H1 (cell line): Measurements from ENCODE around the gene SSH2. TPM values are rescaled to one million over a fixed set of nuclear protein-coding genes. Genes with fewer than 3 reads are reported as not detected.

ENCODE experiments used
- CTCF ChIA-PET: fragments of 300-600 bp; sonication (Branson Sonifier 250); formaldehyde crosslinking; loops from one replicate; lab custom pipeline; 2021; ENCODE audit not compliant: partially characterized antibody; lab: Charles Lee
- POLR2A ChIA-PET: fragments of 300-600 bp; sonication (Branson Sonifier 250); formaldehyde crosslinking; loops from one replicate; lab custom pipeline; 2021; ENCODE audit warnings: inconsistent platforms; ENCODE audit not compliant: partially characterized antibody; lab: Charles Lee
- DNase-seq, 2 experiments: peaks; one replicate each; pipeline versions ENCODE4 v3.0.0 to v3.0.0-alpha.2; 2010 to 2022; ENCODE audit warnings: low spot score in 2 of 2, low read depth in 1 of 2, mixed read lengths in 1 of 2
- FAIRE-seq: peaks from 2 replicates; lab custom pipeline; 2011; peaks lifted over from hg19 to GRCh38; lab: Jason Lieb, UNC
- H2AFZ ChIP-seq: 2 replicates; pipeline ENCODE4 v1.8.1; 2012; ENCODE audit warnings: low read length, inconsistent platforms
- H2AK5ac ChIP-seq: 2 replicates; pipeline ENCODE4 v1.6.1; 2013; ENCODE audit warnings: low read depth, low read length
- H2BK120ac ChIP-seq: replicated peaks from 2 replicates; pipeline ENCODE3; 2013; ENCODE audit warnings: low read depth, low read length, inconsistent platforms
- H2BK12ac ChIP-seq: 2 replicates; pipeline ENCODE4 v1.6.1; 2013; ENCODE audit warnings: low read depth, low read length
- H2BK15ac ChIP-seq: 2 replicates; pipeline ENCODE4 v1.6.1; 2013; ENCODE audit warnings: low read length
- H2BK20ac ChIP-seq: 2 replicates; pipeline ENCODE4 v1.6.1; 2013; ENCODE audit warnings: low read length
- H2BK5ac ChIP-seq: 2 replicates; pipeline ENCODE4 v1.6.1; 2013; ENCODE audit warnings: low read depth, low read length
- H3K14ac ChIP-seq: 2 replicates; pipeline ENCODE4 v1.6.1; 2013; ENCODE audit warnings: inconsistent platforms; ENCODE audit not compliant: insufficient read length
- H3K18ac ChIP-seq: 2 replicates; pipeline ENCODE4 v1.6.1; 2013; ENCODE audit warnings: low read length; ENCODE audit errors: extremely low read depth
- H3K23ac ChIP-seq: 2 replicates; pipeline ENCODE4 v1.6.1; 2013; ENCODE audit warnings: inconsistent platforms; ENCODE audit not compliant: insufficient read length
- H3K23me2 ChIP-seq: 2 replicates; pipeline ENCODE4 v1.6.1; 2013; ENCODE audit warnings: low read depth, low read length
- H3K27ac ChIP-seq: 2 replicates; pipeline ENCODE4 v1.6.1; 2011; ENCODE audit warnings: low read depth, low read length, inconsistent platforms
- H3K27me3 ChIP-seq, 4 experiments: replicated peaks in 1 of 4; 1 replicate in 1 of 4; 2 replicates in 3 of 4; pipeline versions ENCODE4 v1.6.1 to v1.8.1; 2011 to 2013; ENCODE audit warnings: low read length in 3 of 4, mild to moderate bottlenecking in 3 of 4, inconsistent platforms in 2 of 4, mixed read lengths in 2 of 4, moderate library complexity in 1 of 4; ENCODE audit not compliant: control insufficient read depth in 3 of 4, insufficient read depth in 3 of 4; ENCODE audit errors: extremely low read depth in 1 of 4
- H3K36me3 ChIP-seq, 4 experiments: 2 replicates each; pipeline versions ENCODE4 v1.6.1 to v1.8.1; 2011 to 2013; ENCODE audit warnings: mild to moderate bottlenecking in 4 of 4, low read length in 3 of 4, moderate library complexity in 2 of 4, control low read depth in 1 of 4, inconsistent platforms in 1 of 4; ENCODE audit not compliant: insufficient read depth in 4 of 4, control insufficient read depth in 2 of 4
- H3K4ac ChIP-seq: replicated peaks from 2 replicates; pipeline ENCODE3; 2013; ENCODE audit warnings: low read length, low read depth, mixed read lengths, inconsistent platforms; ENCODE audit not compliant: insufficient read length
- H3K4me1 ChIP-seq, 4 experiments: replicated peaks in 1 of 4; 1 replicate in 1 of 4; 2 replicates in 3 of 4; pipeline versions ENCODE4 v1.6.1 to v1.8.1; 2011 to 2013; ENCODE audit warnings: low read length in 3 of 4, inconsistent platforms in 2 of 4, mixed read lengths in 1 of 4; ENCODE audit not compliant: insufficient read depth in 4 of 4, control insufficient read depth in 3 of 4
- H3K4me2 ChIP-seq, 2 experiments: 2 replicates each; pipeline versions ENCODE4 v1.6.1 to v1.8.1; 2011 to 2013; ENCODE audit warnings: low read depth in 2 of 2, low read length in 2 of 2, control low read depth in 1 of 2, inconsistent platforms in 1 of 2, mild to moderate bottlenecking in 1 of 2; ENCODE audit not compliant: insufficient read depth in 1 of 2
- H3K4me3 ChIP-seq, 4 experiments: fragments of 200-600, 300-600 bp in 1 of 4; sonication (generic), shearing (Covaris generic), sonication (Bioruptor Twin) in 1 of 4; 2 replicates each; pipeline versions ENCODE4 v1.5.1 to v1.8.1; 2011 to 2016; ENCODE audit warnings: low read length in 4 of 4, low read depth in 3 of 4, control low read depth in 2 of 4, inconsistent platforms in 2 of 4, mild to moderate bottlenecking in 2 of 4, mixed read lengths in 1 of 4, moderate library complexity in 1 of 4; ENCODE audit not compliant: insufficient read depth in 2 of 4; ENCODE audit errors: extremely low read depth in 1 of 4
- H3K56ac ChIP-seq: replicated peaks from 2 replicates; pipeline ENCODE3; 2013; ENCODE audit warnings: low read depth, mild to moderate bottlenecking, mixed read lengths, low read length, inconsistent platforms; ENCODE audit not compliant: insufficient read length
- H3K79me1 ChIP-seq: 2 replicates; pipeline ENCODE4 v1.6.1; 2013; ENCODE audit warnings: low read depth, low read length, control low read depth
- H3K79me2 ChIP-seq, 2 experiments: 2 replicates each; pipeline versions ENCODE4 v1.6.1 to v1.8.1; 2012 to 2013; ENCODE audit warnings: low read length in 2 of 2, mild to moderate bottlenecking in 2 of 2, inconsistent platforms in 1 of 2; ENCODE audit not compliant: insufficient read depth in 2 of 2, control insufficient read depth in 1 of 2
- H3K9ac ChIP-seq, 4 experiments: replicated peaks in 1 of 4; 1 replicate in 1 of 4; 2 replicates in 3 of 4; pipeline versions ENCODE4 v1.6.1 to v1.8.1; 2011 to 2013; ENCODE audit warnings: low read depth in 3 of 4, low read length in 3 of 4, control low read depth in 2 of 4, mild to moderate bottlenecking in 2 of 4, moderate library complexity in 2 of 4, inconsistent platforms in 1 of 4; ENCODE audit errors: extremely low read depth in 1 of 4
- H3K9me3 ChIP-seq, 2 experiments: 2 replicates each; pipeline versions ENCODE4 v1.6.1 to v1.8.1; 2012 to 2013; ENCODE audit warnings: mild to moderate bottlenecking in 2 of 2, moderate library complexity in 2 of 2, control low read depth in 1 of 2, inconsistent platforms in 1 of 2, low read depth in 1 of 2, low read length in 1 of 2, mixed read lengths in 1 of 2; ENCODE audit not compliant: insufficient read depth in 2 of 2
- H4K20me1 ChIP-seq, 2 experiments: replicated peaks in 1 of 2; 2 replicates each; pipeline versions ENCODE3 to v1.8.1; 2011 to 2013; ENCODE audit warnings: inconsistent platforms in 2 of 2, low read length in 2 of 2, mild to moderate bottlenecking in 1 of 2; ENCODE audit not compliant: insufficient read depth in 2 of 2, control insufficient read depth in 1 of 2
- H4K5ac ChIP-seq: 2 replicates; pipeline ENCODE4 v1.6.1; 2013; ENCODE audit warnings: low read length, low read depth, mixed read lengths, inconsistent platforms; ENCODE audit not compliant: insufficient read length
- H4K8ac ChIP-seq: 2 replicates; pipeline ENCODE4 v1.8.0; 2013; ENCODE audit warnings: mild to moderate bottlenecking, moderate library complexity, low read length, inconsistent platforms; ENCODE audit not compliant: insufficient read depth; ENCODE audit errors: extremely low read depth
- H4K91ac ChIP-seq: replicated peaks from 2 replicates; pipeline ENCODE3; 2013; ENCODE audit warnings: low read length, mixed read lengths, inconsistent platforms; ENCODE audit not compliant: insufficient read length
- CBX5 ChIP-seq: fragments of 300-800, 300-1000 bp; sonication (generic); IDR thresholded peaks from 2 replicates; pipeline ENCODE4 v1.7.1; 2016; ENCODE audit warnings: antibody characterized with exemption, low read length, low read depth
- FOSL1 ChIP-seq: IDR thresholded peaks from 2 replicates; pipeline ENCODE4 v1.6.1; 2011; ENCODE audit warnings: mild to moderate bottlenecking, low read depth, low read length, moderate library complexity; ENCODE audit not compliant: insufficient read depth
- KDM5A ChIP-seq: fragments of 200-600 bp; IDR thresholded peaks from 2 replicates; pipeline ENCODE4 v1.7.1; 2012; ENCODE audit warnings: mild to moderate bottlenecking, low read length, inconsistent platforms, mixed read lengths
- NANOG ChIP-seq: IDR thresholded peaks from 2 replicates; pipeline ENCODE4 v1.6.1; 2011; ENCODE audit warnings: low read length, low read depth, mild to moderate bottlenecking, inconsistent platforms; ENCODE audit not compliant: insufficient read depth, poor library complexity, severe bottlenecking
- POLR2A ChIP-seq, 2 experiments: IDR thresholded peaks; 1 replicate in 1 of 2; 2 replicates in 1 of 2; pipeline ENCODE4 v1.6.1; 2011; ENCODE audit warnings: low read depth in 2 of 2, low read length in 2 of 2, mild to moderate bottlenecking in 2 of 2; ENCODE audit errors: control extremely low read depth in 1 of 2
- SIN3A ChIP-seq, 2 experiments: IDR thresholded peaks in 1 of 2; conservative IDR thresholded peaks in 1 of 2; 2 replicates each; pipeline ENCODE4 v1.6.1; 2011 to 2012; ENCODE audit warnings: low read length in 2 of 2, improper control_type of control experiment in 1 of 2, low read depth in 1 of 2, mild to moderate bottlenecking in 1 of 2
- SIX5 ChIP-seq: IDR thresholded peaks from 2 replicates; pipeline ENCODE4 v1.6.1; 2011; ENCODE audit warnings: mild to moderate bottlenecking, low read depth, low read length
- TAF7 ChIP-seq: optimal IDR thresholded peaks from 2 replicates; pipeline ENCODE3; 2011; ENCODE audit warnings: low read depth, mild to moderate bottlenecking, inconsistent platforms, low read length, moderate library complexity, borderline replicate concordance
- USF2 ChIP-seq: IDR thresholded peaks from 2 replicates; pipeline ENCODE4 v1.6.1; 2011; ENCODE audit warnings: low read length, improper control_type of control experiment
- WGBS, 2 experiments: shearing (Covaris generic) in 1 of 2; methylation state at CpG; one replicate each; pipeline versions ENCODE4 v1.1.6 to v1.1.7; 2013 to 2015; ENCODE audit warnings: low lambda C conversion rate in 2 of 2, mixed read lengths in 2 of 2, inconsistent platforms in 1 of 2, low coverage in 1 of 2, missing lambda C conversion rate in 1 of 2; ENCODE audit not compliant: insufficient replicate concordance in 2 of 2, insufficient coverage in 1 of 2, insufficient read length in 1 of 2; ENCODE audit errors: extremely low coverage in 1 of 2, missing lambda C conversion rate in 1 of 2; 5-methylcytosine and 5-hydroxymethylcytosine counted together
- polyA plus RNA-seq, 7 experiments: library from polyadenylated mRNA; depleted of rRNA in 3 of 7; stranded (reverse) in 5 of 7; unstranded in 2 of 7; fragments of >200 nt in 5 of 7; fragments of 200-250 nt in 2 of 7; gene quantifications; 1 replicate in 5 of 7; 2 replicates in 1 of 7; 4 replicates in 1 of 7; pipeline versions ENCODE4 v1.2.1 to v1.2.3, GENCODE V29; 2011 to 2013; ENCODE audit warnings: missing spikeins in 2 of 7, mixed read lengths in 2 of 7
- total RNA-seq: library from RNA; stranded (reverse); fragmentation: NEBNext Ultra II Directional; extraction: Animal tissue kit (Norgen Biotek cat#: 25700); gene quantifications from 2 replicates; pipeline ENCODE4 v1.2.1, GENCODE V29; 2021

SSH2 gene
- total and polyA plus RNA-seq, 2 of the 8 experiments (the other 6 are each of a cell fraction or from before 2014, with no cell fraction given), result 5.2 to 15.9 TPM

- Histone ChIP-seq H3K4me2 (no peak within 1 kb of the TSS), H4K20me1 (no peaks in the 10 kb centered on the region), H4K8ac (no peak within 1 kb of the TSS), H3K9me3 (no peaks in the 10 kb centered on the region), H2BK12ac (no peak within 1 kb of the TSS), H3K9ac (no peak within 1 kb of the TSS), H4K5ac (no peak within 1 kb of the TSS), H2BK120ac (no peak within 1 kb of the TSS), H2BK5ac (no peak within 1 kb of the TSS), H2BK15ac (no peak within 1 kb of the TSS), H3K23me2 (no peaks in the 10 kb centered on the region), H3K14ac (no peak within 1 kb of the TSS), H3K4ac (no peak within 1 kb of the TSS), H2AK5ac (no peak within 1 kb of the TSS), H3K18ac (no peak within 1 kb of the TSS), H3K56ac (no peak within 1 kb of the TSS), H3K27ac (no peak within 1 kb of the TSS), H4K91ac (no peak within 1 kb of the TSS), H3K79me1 (no peaks in the 10 kb centered on the region), H2BK20ac (no peak within 1 kb of the TSS), H3K27me3 (no peaks in the 10 kb centered on the region), H3K79me2 (no peaks in the 10 kb centered on the region), H3K36me3 (no peaks in the 10 kb centered on the region), H2AFZ (no peak within 1 kb of the TSS), H3K4me3 (no peak within 1 kb of the TSS), H3K23ac (no peak within 1 kb of the TSS), H3K4me1 (no peaks in the 10 kb centered on the region)
- ChIA-PET POLR2A (no interaction called here), CTCF (interaction anchor here (0.7 to 3.9 kb wide), 3 partner anchors 8 to 80 kb away, joined by 3 to 21 read pairs (median 5); partner anchors contain the start of gene SSH2)
- TF ChIP-seq SIN3A (conservative IDR thresholded peaks at IDR 0.05 in 1 of 2, IDR thresholded peaks at IDR 0.05 in 1 of 2; ENCODE audit: low read depth in 1 of 2, low read length in 2 of 2) (no peak), POLR2A (IDR thresholded peaks at IDR 0.05; ENCODE audit: control extremely low read depth in 1 of 2, low read depth in 2 of 2, low read length in 2 of 2) (no peak), SIX5 (no peak), CBX5 (no peak), TAF7 (no peak), USF2 (no peak), FOSL1 (no peak), NANOG (no peak), KDM5A (no peak)
- DNase-seq (no peak), FAIRE-seq (no peak)
- 88% methylated on average over 1 of the region's 1 CpG; no CpG with 5 or more reads in 1 of the 2 experiments for whole genome bisulfite sequencing, 2 experiments
These were observed 11.3 kb upstream of the SSH2 start, which contains the start of gene EFCAB5 for GRCh38 chr17:29941334-29941733. TSS of gene EFCAB5 (plus strand) at chr17:29941634. CDS start at chr17:29941797, 163 bp downstream.
